Memory B cell (primary cell): ENCODE results near the gene ADTRP.
A peak's percentile ranks its signal among the peaks of the same experiment; 100 is the strongest.

Experiments
- ATAC-seq: fragments of 150-1000 bp; cut with Tn5 transposase; 2 replicates; pipeline ENCODE4 v1.10.0; 2021; ENCODE audit warnings: low read depth, mild to moderate bottlenecking, moderate library complexity
- DNase-seq, 2 donors: peaks; one replicate each; pipeline ENCODE4 v3.0.0; 2022; ENCODE audit warnings: low spot score in 2 of 2
- H3K27ac Mint-ChIP-seq: one replicate; pipeline ENCODE4 v1.8.0; 2022; ENCODE audit warnings: mild to moderate bottlenecking, moderate library complexity, mixed read lengths
- H3K27me3 Mint-ChIP-seq: one replicate; pipeline ENCODE4 v1.8.0; 2022; ENCODE audit warnings: mixed read lengths
- H3K36me3 Mint-ChIP-seq: one replicate; pipeline ENCODE4 v1.8.0; 2022; ENCODE audit warnings: mild to moderate bottlenecking, mixed read lengths
- H3K4me1 Mint-ChIP-seq: one replicate; pipeline ENCODE4 v1.8.0; 2022; ENCODE audit warnings: mixed read lengths
- H3K4me3 Mint-ChIP-seq: one replicate; pipeline ENCODE4 v1.8.0; 2022; ENCODE audit warnings: mild to moderate bottlenecking, moderate library complexity, mixed read lengths
- H3K9me3 Mint-ChIP-seq: one replicate; pipeline ENCODE4 v1.8.0; 2022; ENCODE audit warnings: mixed read lengths

The ADTRP gene

DNA sequence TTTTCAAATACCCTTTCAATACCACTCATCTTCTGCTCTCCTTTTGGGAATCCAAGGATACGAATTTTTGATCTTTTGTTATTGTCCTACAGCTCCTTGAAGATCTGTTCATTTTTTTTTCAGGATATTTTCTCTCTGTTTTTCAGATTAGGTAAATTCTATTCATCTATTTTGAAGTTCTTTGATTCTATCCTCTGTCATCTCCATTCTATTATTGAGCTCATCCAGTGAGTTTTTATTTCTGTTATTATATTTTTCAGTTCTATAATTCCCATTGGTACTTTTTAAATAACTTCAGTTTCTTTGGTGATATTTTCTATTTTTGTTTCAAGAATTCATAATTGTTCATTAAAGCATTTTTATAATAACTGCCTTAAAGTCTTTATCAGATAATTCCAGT, 14.7 kb upstream of the ADTRP start:
- no peaks in the 10 kb centered on the region for H3K4me1 Mint-ChIP-seq
- H3K4me3 Mint-ChIP-seq = no peak overlapping the region
- peaks cover 4% of the 10 kb centered on the region for H3K9me3 Mint-ChIP-seq
- H3K27ac Mint-ChIP-seq = no peak overlapping the region
- H3K27me3 Mint-ChIP-seq = no peaks in the 10 kb centered on the region
- ATAC-seq = no peak
- no peak for DNase-seq
- H3K36me3 Mint-ChIP-seq = peaks cover 4% of the 10 kb centered on the region

DNA sequence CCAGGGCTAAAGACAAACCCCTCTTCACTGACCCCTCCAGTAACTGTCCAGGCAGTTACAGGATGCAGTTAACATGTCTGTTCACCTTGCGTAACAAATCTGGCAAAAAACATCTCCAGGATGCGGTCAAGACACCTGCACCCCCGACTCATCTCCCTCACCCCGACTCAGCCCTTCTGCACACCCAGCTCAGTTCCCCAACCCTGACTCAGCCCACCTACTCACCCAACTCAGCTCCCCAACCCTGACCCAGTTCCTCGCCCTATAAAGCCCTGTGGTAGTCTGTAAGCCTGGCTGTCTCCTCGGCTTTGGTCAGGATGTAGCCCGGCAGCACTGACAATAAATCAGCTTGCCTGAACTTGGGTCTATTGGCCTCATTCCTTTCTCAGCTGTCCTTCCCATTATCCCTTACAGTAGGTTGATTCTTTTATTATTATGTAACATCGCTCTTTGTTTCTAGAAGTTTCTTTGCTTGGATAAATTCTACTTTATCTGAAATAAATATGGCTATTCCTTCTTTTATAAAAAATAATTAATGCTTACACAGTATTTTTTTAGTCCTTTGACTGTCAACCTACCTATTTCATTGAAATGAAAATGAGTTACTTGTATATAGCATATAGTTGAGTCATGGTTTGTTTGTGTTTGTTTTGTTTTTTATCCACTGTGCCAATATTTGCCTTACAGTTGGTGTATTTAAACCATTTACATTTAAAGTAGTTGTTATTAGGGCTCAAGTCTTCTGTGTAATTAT, 12.9 kb upstream of the ADTRP start:
- peaks cover 4% of the 10 kb centered on the region for H3K36me3 Mint-ChIP-seq
- H3K4me3 Mint-ChIP-seq = no peak overlapping the region

GRCh38 chr6:11789744-11790143, 11.1 kb upstream of the ADTRP start:
- no peak for DNase-seq
- peaks cover 2% of the 10 kb centered on the region for H3K27me3 Mint-ChIP-seq
- H3K4me3 Mint-ChIP-seq = no peak overlapping the region
- no peak overlapping the region for H3K27ac Mint-ChIP-seq
- peaks cover 4% of the 10 kb centered on the region for H3K36me3 Mint-ChIP-seq
- H3K9me3 Mint-ChIP-seq = peaks cover 4% of the 10 kb centered on the region
- no peak for ATAC-seq
- peaks cover 3% of the 10 kb centered on the region for H3K4me1 Mint-ChIP-seq

More for the DNA sequence above, 12.9 kb upstream of the ADTRP start:
- H3K27me3 Mint-ChIP-seq = no peaks in the 10 kb centered on the region
- ATAC-seq (no peak), DNase-seq (no peak)
- peaks cover 4% of the 10 kb centered on the region for H3K9me3 Mint-ChIP-seq
- no peak overlapping the region for H3K27ac Mint-ChIP-seq
- H3K4me1 Mint-ChIP-seq = no peaks in the 10 kb centered on the region

GRCh38 chr6:11788043-11788442, 9.4 kb upstream of the ADTRP start:
- ATAC-seq = no peak
- no peak for DNase-seq
- Mint-ChIP-seq H3K4me3 (no peak overlapping the region), H3K27me3 (peaks cover 10% of the 10 kb centered on the region), H3K36me3 (peaks cover 2% of the 10 kb centered on the region), H3K4me1 (peaks cover 3% of the 10 kb centered on the region), H3K9me3 (peaks cover 2% of the 10 kb centered on the region), H3K27ac (no peak overlapping the region)

DNA sequence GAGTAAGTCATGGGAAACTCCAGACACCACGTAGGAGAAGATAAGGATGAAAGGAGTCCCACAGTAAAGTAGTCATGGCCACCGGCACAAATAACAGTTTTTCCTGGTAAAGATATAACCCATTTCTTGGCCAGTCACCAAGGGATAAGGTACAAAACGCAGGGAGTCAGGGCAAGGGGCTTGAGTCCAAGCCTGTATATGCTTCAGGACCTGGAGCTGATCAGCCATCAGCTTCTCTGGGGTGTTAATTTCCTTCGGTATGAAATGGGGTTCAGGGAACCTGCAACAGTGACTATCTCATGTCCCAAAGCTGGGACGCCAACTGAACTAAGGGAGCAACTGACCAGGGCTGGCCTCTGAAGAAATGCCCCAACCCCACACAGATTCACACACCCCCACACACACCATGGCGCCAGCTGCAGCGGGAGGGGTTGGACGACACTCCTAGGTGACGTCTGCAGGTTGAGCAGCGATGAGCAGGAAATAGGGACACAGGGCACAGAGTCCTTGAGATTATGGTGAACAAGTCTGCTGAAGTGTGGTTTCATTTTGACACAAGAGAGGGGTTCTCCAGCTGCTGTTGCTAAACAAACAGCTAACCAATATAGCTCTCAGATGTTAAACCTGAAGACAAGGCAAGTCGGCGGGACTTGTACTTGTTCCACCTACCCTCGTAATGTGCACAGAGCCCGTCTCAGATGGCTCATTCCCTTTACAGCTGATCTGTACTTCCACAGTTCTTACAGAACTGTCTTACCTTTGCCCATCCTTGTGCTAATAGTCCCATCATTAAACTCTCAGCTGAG, 7.4 kb upstream of the ADTRP start:
- Mint-ChIP-seq H3K27me3 (peaks cover 12% of the 10 kb centered on the region), H3K9me3 (no peaks in the 10 kb centered on the region), H3K4me3 (peak overlapping the region; percentile 59), H3K4me1 (peaks cover 3% of the 10 kb centered on the region), H3K27ac (no peak overlapping the region), H3K36me3 (no peaks in the 10 kb centered on the region)
- ATAC-seq = peak; percentile 71
- DNase-seq = no peak

- DNase-seq (no peak), ATAC-seq (peak; percentile 59)
- Mint-ChIP-seq H3K27me3 (peaks cover 12% of the 10 kb centered on the region), H3K27ac (no peak overlapping the region), H3K4me1 (peaks cover 3% of the 10 kb centered on the region), H3K36me3 (no peaks in the 10 kb centered on the region), H3K4me3 (peak overlapping the region; percentile 59), H3K9me3 (no peaks in the 10 kb centered on the region)
Observed at GRCh38 chr6:11785415-11785773, 6.8 kb upstream of the ADTRP start.

GRCh38 chr6:11784341-11784740, 5.7 kb upstream of the ADTRP start:
- ATAC-seq = no peak
- Mint-ChIP-seq H3K27me3 (peaks cover 12% of the 10 kb centered on the region), H3K4me1 (peaks cover 3% of the 10 kb centered on the region), H3K27ac (no peak overlapping the region), H3K4me3 (no peak overlapping the region), H3K9me3 (no peaks in the 10 kb centered on the region), H3K36me3 (no peaks in the 10 kb centered on the region)
- DNase-seq = no peak

GRCh38 chr6:11783524-11784064, 5.0 kb upstream of the ADTRP start:
- peaks cover 12% of the 10 kb centered on the region for H3K27me3 Mint-ChIP-seq
- no peak for ATAC-seq
- H3K9me3 Mint-ChIP-seq = no peaks in the 10 kb centered on the region
- DNase-seq = no peak
- peaks cover 3% of the 10 kb centered on the region for H3K4me1 Mint-ChIP-seq
- no peak overlapping the region for H3K27ac Mint-ChIP-seq
- H3K4me3 Mint-ChIP-seq = no peak overlapping the region
- no peaks in the 10 kb centered on the region for H3K36me3 Mint-ChIP-seq

DNA sequence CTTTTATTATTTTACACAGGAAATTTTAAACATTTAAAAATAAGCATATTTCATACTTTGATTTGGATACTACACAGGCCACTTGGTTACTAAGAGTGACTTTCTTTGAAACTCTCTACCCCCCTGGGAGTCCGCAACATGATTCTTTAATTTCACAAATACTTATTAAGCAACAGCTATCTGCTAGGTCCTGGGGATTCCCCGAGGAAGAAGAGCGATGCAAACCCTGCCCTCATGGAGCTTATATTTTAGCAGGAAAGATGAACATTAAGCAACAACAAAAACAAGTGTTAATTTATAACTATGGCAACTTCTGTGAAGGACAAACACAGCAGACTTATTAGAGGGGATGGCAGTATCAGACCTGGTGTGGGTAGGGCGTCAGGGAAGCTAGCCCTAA, 3.9 kb upstream of the ADTRP start:
- Mint-ChIP-seq H3K27ac (no peak overlapping the region), H3K27me3 (peaks cover 12% of the 10 kb centered on the region), H3K4me3 (no peak overlapping the region), H3K4me1 (peaks cover 3% of the 10 kb centered on the region), H3K9me3 (no peaks in the 10 kb centered on the region), H3K36me3 (no peaks in the 10 kb centered on the region)
- ATAC-seq = no peak
- no peak for DNase-seq

- Mint-ChIP-seq H3K36me3 (no peaks in the 10 kb centered on the region), H3K9me3 (no peaks in the 10 kb centered on the region), H3K27me3 (peaks cover 10% of the 10 kb centered on the region), H3K4me1 (no peaks in the 10 kb centered on the region), H3K4me3 (no peak overlapping the region), H3K27ac (no peak overlapping the region)
- no peak for ATAC-seq
- no peak for DNase-seq
Observed at GRCh38 chr6:11780097-11780428, 1.5 kb upstream of the ADTRP start.

DNA sequence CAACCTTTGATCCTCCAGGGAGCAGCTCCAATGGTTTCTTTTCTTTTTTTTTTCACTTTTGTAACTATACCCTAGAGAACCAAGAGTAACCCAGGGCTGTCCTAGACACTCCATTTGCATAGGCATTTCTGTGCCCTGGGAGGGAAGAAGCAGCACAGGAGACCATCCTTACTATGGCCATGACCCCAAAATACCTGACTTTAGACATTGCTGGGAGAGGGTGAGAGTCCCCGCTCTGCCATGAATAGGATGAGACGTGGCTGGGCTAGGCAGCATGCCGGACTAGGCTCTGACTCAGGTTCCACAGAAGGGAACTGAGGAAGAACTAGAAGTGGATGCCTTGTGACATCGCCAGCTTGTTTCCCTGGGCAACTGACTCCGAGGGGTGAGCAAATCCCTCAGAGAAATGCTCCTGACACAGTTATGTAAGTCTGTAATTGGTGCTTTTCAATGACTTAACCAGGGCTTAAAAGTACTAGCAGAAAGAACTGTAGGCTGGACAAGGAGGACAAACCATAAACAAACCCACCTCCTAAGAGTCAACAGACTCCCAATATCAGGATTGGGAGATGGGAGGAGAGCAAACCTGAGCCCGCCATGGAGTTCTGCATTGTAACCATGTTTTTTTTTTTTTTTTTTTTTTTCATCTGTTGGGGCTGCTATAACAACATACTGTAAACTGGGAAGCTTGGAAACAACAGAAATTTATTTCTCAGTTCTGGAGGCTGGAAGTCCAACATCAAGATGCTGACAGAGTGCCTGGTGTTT, 910 bp upstream of the ADTRP start:
- Mint-ChIP-seq H3K4me3 (no peak overlapping the region), H3K27me3 (peaks cover 10% of the 10 kb centered on the region), H3K27ac (no peak overlapping the region), H3K36me3 (no peaks in the 10 kb centered on the region), H3K4me1 (no peaks in the 10 kb centered on the region), H3K9me3 (no peaks in the 10 kb centered on the region)
- no peak for ATAC-seq
- DNase-seq = no peak

GRCh38 chr6:11778036-11778435, 567 bp downstream of the ADTRP start:
- Mint-ChIP-seq H3K27ac (no peak overlapping the region), H3K4me1 (no peaks in the 10 kb centered on the region), H3K4me3 (no peak overlapping the region), H3K36me3 (no peaks in the 10 kb centered on the region), H3K27me3 (peaks cover 4% of the 10 kb centered on the region), H3K9me3 (no peaks in the 10 kb centered on the region)
- DNase-seq = no peak
- no peak for ATAC-seq

GRCh38 chr6:11775791-11776409, 2.7 kb downstream of the ADTRP start:
- Mint-ChIP-seq H3K36me3 (no peaks in the 10 kb centered on the region), H3K27me3 (peaks cover 7% of the 10 kb centered on the region), H3K27ac (no peak overlapping the region), H3K4me1 (peaks cover 2% of the 10 kb centered on the region), H3K9me3 (no peaks in the 10 kb centered on the region), H3K4me3 (no peak overlapping the region)
- no peak for ATAC-seq
- DNase-seq = no peak

GRCh38 chr6:11774426-11774825, 4.2 kb downstream of the ADTRP start:
- Mint-ChIP-seq H3K4me1 (peaks cover 2% of the 10 kb centered on the region), H3K27me3 (peaks cover 7% of the 10 kb centered on the region), H3K36me3 (no peaks in the 10 kb centered on the region), H3K4me3 (no peak overlapping the region), H3K27ac (no peak overlapping the region), H3K9me3 (no peaks in the 10 kb centered on the region)
- no peak for ATAC-seq
- DNase-seq = no peak
